ENCODE data around the gene DBN1. TPM values are rescaled to one million over a fixed set of nuclear protein-coding genes. Genes with fewer than 3 reads are reported as not detected.

DBN1 gene
- total and polyA plus RNA-seq, 9 of the 15 experiments (the other 6 are each of a cell fraction or from before 2014, with no cell fraction given), result 0.25 to 87.2 (median 27.9) TPM

DNA sequence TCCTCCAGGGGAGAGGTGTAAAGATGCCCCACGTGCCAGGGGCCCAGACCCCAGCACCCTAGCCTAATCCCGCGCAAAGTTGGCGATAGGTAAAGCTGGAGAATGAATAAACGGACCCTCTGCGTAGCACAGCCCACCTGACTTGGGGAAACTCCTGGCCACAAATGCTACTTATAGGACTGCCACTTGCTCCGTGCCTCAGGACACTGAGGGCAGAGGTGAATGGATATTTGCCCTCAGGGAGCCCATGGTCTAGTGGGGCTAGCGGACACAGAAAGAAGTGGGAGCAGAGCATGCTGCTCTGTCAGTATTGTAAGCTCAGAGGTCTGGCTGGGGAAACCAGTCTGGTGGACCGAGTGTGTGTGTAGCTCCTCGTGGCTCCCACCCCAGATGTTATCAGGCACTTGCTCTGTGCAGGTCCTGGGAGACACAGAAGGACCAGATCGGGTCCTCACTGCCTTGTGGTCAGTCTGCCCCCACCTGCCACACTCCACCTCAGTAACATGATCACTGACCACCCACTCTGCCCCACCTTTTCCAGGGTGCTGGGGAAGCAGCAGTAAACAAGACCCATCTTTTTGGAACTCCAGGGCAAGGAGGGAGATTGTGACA is 46.1 kb downstream of the DBN1 start:
- Histone ChIP-seq H3K9me3 (replicated peaks; ENCODE audit: control insufficient read depth, insufficient read depth, low read depth, low read length) (no peaks in the 10 kb centered on the region), H3K4me3 (peak overlapping the region; percentile 91), H3K4me2 (ENCODE audit: insufficient read depth, low read length) (peak overlapping the region; percentile 98), H4K20me1 (replicated peaks; ENCODE audit: control insufficient read depth, insufficient read depth, low read length) (peaks cover 22% of the 10 kb centered on the region; the same call in 1 of the 2 replicates), H3K36me3 (ENCODE audit: control insufficient read depth, insufficient read depth, low read length) (peaks cover 51% of the 10 kb centered on the region; the same call in 2 of the 3 replicates), H3K9me1 (ENCODE audit: control insufficient read depth, insufficient read depth, low read length) (no peaks in the 10 kb centered on the region), H3K27me3 (ENCODE audit: control insufficient read depth in 2 of 2, insufficient read depth in 2 of 2, low read length in 2 of 2) (no peaks in the 10 kb centered on the region), H3K9ac (ENCODE audit: insufficient read depth in 1 of 2, low read depth in 2 of 2, low read length in 2 of 2) (peak overlapping the region; percentile 96 to 97), H3K79me2 (ENCODE audit: control insufficient read depth, insufficient read depth, low read length) (peaks cover 50% of the 10 kb centered on the region), H3K4me1 (replicated peaks in 1 of 2; ENCODE audit: control insufficient read depth in 2 of 2, insufficient read depth in 2 of 2, low read length in 2 of 2) (peaks cover 30 to 66% of the 10 kb centered on the region in 2 experiments), H3K27ac (ENCODE audit: extremely low read depth, low read depth, low read length) (peak overlapping the region; percentile 98), H2AFZ (ENCODE audit: low read depth, low read length) (no peak overlapping the region)
- FAIRE-seq, result no peak
- TSS peak; percentile 64 for BruUV-seq (replicated peaks)
- DNase-seq (ENCODE audit: extremely low read depth in 1 of 4, low spot score in 3 of 4), result peak; percentile 70 to 82 (median 74)
- CTCF ChIA-PET (ENCODE audit: low intra/inter-chr PET ratio), result no interaction called here
- 2% methylated on average over 11 of the region's 11 CpGs for WGBS (ENCODE audit: insufficient coverage, low coverage, missing lambda C conversion rate)
- intact Hi-C loops (cut with micrococcal nuclease), result loop anchor here (2.0 kb wide), 1 partner anchor 27 kb away; no protein-coding TSS in a partner anchor
- in situ Hi-C loops (cut with MboI), result no loop called here
- peak; percentile 25 for ATAC-seq
- POLR2A ChIA-PET, result interaction anchor here (0.6 to 10.8 kb wide), 19 partner anchors 9 to 670 kb away, joined by 3 to 210 read pairs (median 4); partner anchors contain the start of gene PRR7
- TF ChIP-seq JUN (IDR thresholded peaks at IDR 0.05; ENCODE audit: borderline replicate concordance, low read depth, low read length) (no peak), JUN (CRISPR knock-in tag; IDR thresholded peaks at IDR 0.05; ENCODE audit: borderline replicate concordance) (no peak), MEF2A (IDR thresholded peaks at IDR 0.05; ENCODE audit: control insufficient read depth, low read depth, low read length) (no peak), SOX6 (IDR thresholded peaks at IDR 0.05) (0 out of 2 replicates have a peak, but pooled peaks have one; percentile 8), TEAD1 (CRISPR knock-in tag; IDR thresholded peaks at IDR 0.05) (peak in 1 of 2 experiments; percentile 62; a peak in 1 of 4 replicates), RBM17 (IDR thresholded peaks at IDR 0.05; ENCODE audit: borderline replicate concordance, low read depth, low read length) (no peak), SIN3A (IDR thresholded peaks at IDR 0.05; ENCODE audit: borderline replicate concordance in 2 of 2, control insufficient read depth in 1 of 2, low read depth in 2 of 2, low read length in 2 of 2) (peak; percentile 13 to 84; a peak in 2 of 4 replicates), POLR2AphosphoS5 (IDR thresholded peaks at IDR 0.05; ENCODE audit: control insufficient read depth, insufficient read depth, low read depth, low read length) (no peak; the same call in 1 of the 2 replicates), CREB1 (IDR thresholded peaks at IDR 0.05) (no peak), CREB1 (CRISPR knock-in tag; IDR thresholded peaks at IDR 0.05) (peak; percentile 27), FOXP1 (CRISPR knock-in tag; IDR thresholded peaks at IDR 0.05) (peak; percentile 53; the same call in 1 of the 2 replicates), SNRNP70 (optimal IDR thresholded peaks at IDR 0.05; ENCODE audit: low read depth, low read length) (peak; percentile 38)
- TF ChIP-seq, protein P1, sequence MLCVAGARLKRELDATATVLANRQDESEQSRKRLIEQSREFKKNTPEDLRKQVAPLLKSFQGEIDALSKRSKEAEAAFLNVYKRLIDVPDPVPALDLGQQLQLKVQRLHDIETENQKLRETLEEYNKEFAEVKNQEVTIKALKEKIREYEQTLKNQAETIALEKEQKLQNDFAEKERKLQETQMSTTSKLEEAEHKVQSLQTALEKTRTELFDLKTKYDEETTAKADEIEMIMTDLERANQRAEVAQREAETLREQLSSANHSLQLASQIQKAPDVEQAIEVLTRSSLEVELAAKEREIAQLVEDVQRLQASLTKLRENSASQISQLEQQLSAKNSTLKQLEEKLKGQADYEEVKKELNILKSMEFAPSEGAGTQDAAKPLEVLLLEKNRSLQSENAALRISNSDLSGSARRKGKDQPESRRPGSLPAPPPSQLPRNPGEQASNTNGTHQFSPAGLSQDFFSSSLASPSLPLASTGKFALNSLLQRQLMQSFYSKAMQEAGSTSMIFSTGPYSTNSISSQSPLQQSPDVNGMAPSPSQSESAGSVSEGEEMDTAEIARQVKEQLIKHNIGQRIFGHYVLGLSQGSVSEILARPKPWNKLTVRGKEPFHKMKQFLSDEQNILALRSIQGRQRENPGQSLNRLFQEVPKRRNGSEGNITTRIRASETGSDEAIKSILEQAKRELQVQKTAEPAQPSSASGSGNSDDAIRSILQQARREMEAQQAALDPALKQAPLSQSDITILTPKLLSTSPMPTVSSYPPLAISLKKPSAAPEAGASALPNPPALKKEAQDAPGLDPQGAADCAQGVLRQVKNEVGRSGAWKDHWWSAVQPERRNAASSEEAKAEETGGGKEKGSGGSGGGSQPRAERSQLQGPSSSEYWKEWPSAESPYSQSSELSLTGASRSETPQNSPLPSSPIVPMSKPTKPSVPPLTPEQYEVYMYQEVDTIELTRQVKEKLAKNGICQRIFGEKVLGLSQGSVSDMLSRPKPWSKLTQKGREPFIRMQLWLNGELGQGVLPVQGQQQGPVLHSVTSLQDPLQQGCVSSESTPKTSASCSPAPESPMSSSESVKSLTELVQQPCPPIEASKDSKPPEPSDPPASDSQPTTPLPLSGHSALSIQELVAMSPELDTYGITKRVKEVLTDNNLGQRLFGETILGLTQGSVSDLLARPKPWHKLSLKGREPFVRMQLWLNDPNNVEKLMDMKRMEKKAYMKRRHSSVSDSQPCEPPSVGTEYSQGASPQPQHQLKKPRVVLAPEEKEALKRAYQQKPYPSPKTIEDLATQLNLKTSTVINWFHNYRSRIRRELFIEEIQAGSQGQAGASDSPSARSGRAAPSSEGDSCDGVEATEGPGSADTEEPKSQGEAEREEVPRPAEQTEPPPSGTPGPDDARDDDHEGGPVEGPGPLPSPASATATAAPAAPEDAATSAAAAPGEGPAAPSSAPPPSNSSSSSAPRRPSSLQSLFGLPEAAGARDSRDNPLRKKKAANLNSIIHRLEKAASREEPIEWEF (CRISPR knock-in tag; IDR thresholded peaks at IDR 0.05), result no peak
- TF ChIP-seq, protein P2, sequence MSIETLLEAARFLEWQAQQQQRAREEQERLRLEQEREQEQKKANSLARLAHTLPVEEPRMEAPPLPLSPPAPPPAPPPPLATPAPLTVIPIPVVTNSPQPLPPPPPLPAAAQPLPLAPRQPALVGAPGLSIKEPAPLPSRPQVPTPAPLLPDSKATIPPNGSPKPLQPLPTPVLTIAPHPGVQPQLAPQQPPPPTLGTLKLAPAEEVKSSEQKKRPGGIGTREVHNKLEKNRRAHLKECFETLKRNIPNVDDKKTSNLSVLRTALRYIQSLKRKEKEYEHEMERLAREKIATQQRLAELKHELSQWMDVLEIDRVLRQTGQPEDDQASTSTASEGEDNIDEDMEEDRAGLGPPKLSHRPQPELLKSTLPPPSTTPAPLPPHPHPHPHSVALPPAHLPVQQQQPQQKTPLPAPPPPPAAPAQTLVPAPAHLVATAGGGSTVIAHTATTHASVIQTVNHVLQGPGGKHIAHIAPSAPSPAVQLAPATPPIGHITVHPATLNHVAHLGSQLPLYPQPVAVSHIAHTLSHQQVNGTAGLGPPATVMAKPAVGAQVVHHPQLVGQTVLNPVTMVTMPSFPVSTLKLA (conservative IDR thresholded peaks at IDR 0.05), result peak; percentile 77 to 80

All from K562 (cell line).